Body of pancreas (tissue), 4 donors: ENCODE measurements around the gene BMPER. TPM values are rescaled to one million over a fixed set of nuclear protein-coding genes. Genes with fewer than 3 reads are reported as not detected.

Experiments
- ATAC-seq: fragments of 150-250 bp; one replicate; pipeline ENCODE4 v1.9.1; 2016
- DNase-seq, 4 donors: peaks; one replicate each; pipeline ENCODE4 v3.0.0-alpha.2; 2019
- H3K27ac ChIP-seq, 4 donors: fragments of 200-600 bp; sonication (generic); 1 replicate in 3 of 4; 2 replicates in 1 of 4; pipeline versions ENCODE4 v1.5.1 to v1.6.1; 2016 to 2019; ENCODE audit warnings: mild to moderate bottlenecking in 1 of 4, mixed read lengths in 1 of 4, moderate library complexity in 1 of 4
- H3K27me3 ChIP-seq, 2 donors: fragments of 200-600 bp; sonication (generic); one replicate each; pipeline ENCODE4 v1.6.0; 2016; ENCODE audit warnings: mild to moderate bottlenecking in 1 of 2
- H3K36me3 ChIP-seq, 2 donors: fragments of 200-600 bp; sonication (generic); replicated peaks in 1 of 2; 2 replicates each; pipeline ENCODE4 v1.5.1; 2016; ENCODE audit warnings: low read depth in 2 of 2; ENCODE audit not compliant: insufficient read depth in 1 of 2
- H3K4me1 ChIP-seq: fragments of 200-600 bp; sonication (generic); one replicate; pipeline ENCODE4 v1.6.0; 2016
- H3K4me3 ChIP-seq, 2 donors: fragments of 200-600 bp; sonication (generic); 1 replicate in 1 of 2; 2 replicates in 1 of 2; pipeline ENCODE4 v1.5.1; 2016 to 2019
- H3K9me3 ChIP-seq, 3 donors: fragments of 200-600 bp; sonication (generic); 1 replicate in 2 of 3; 2 replicates in 1 of 3; pipeline ENCODE4 v1.5.1; 2016
- CTCF ChIP-seq, 7 experiments: fragments of 450-650 bp in 4 of 7; fragments of 200-600 bp in 3 of 7; sonication (generic) in 3 of 7; IDR thresholded peaks; one replicate each; pipeline ENCODE4 v1.5.1; 2016 to 2019; ENCODE audit warnings: antibody characterized with exemption in 7 of 7
- POLR2A ChIP-seq, 3 donors: fragments of 450-650 bp; IDR thresholded peaks; one replicate each; pipeline ENCODE4 v1.6.1; 2016; ENCODE audit warnings: antibody characterized with exemption in 3 of 3, mild to moderate bottlenecking in 2 of 3
- WGBS, 2 donors: methylation state at CpG; one replicate each; pipeline ENCODE4 v1.1.5; 2017; 5-methylcytosine and 5-hydroxymethylcytosine counted together
- intact Hi-C: fragments of 100-400 bp; cut with DNase I; formaldehyde crosslinking; loops from one replicate; pipeline ENCODE4 v1.15.1; 2023
- total RNA-seq, 2 donors: library from RNA; depleted of rRNA; stranded (reverse); fragments of >200 nt; gene quantifications; one replicate each; pipeline ENCODE4 v1.1.0, GENCODE V29; 2016

Gene BMPER
- total RNA-seq, 2 donors from 2014 or later = 0.33 to 0.78 TPM

GRCh38 chr7:33918438-33919143 lies 13.3 kb downstream of the BMPER start:
- no peaks in the 10 kb centered on the region for H3K36me3 ChIP-seq
- TF ChIP-seq CTCF (IDR thresholded peaks at IDR 0.05) = no peak
- no peak for TF ChIP-seq POLR2A (IDR thresholded peaks at IDR 0.05)
- no peaks in the 10 kb centered on the region for H3K4me1 ChIP-seq
- ATAC-seq = no peak
- H3K27me3 ChIP-seq = no peaks in the 10 kb centered on the region
- no peak for DNase-seq
- H3K27ac ChIP-seq = no peak overlapping the region
- WGBS, 2 donors = 64 to 73% methylated on average over 3 of the region's 3 CpGs
- no peaks in the 10 kb centered on the region for H3K9me3 ChIP-seq
- H3K4me3 ChIP-seq = no peak overlapping the region
- intact Hi-C loops = no loop called here

DNA sequence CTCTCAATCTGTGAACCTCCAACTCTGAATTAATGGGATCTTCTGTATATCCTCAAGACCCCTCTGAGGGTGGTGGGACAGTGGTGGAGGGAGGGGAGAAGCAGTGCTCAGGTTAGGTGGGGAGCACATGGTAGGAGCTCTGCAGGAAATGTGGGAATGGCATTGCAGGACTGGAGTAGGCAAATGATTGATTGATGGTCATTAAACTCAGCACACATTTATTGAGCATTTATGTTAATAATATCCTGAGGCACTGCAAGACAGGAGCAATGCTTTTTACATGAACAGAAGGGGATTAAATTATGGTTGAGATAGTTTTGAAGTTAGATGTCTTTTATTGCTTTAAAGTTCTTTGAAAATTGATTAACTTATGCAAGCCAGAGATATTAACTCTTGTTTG lies 14.1 kb downstream of the BMPER start:
- TF ChIP-seq POLR2A (IDR thresholded peaks at IDR 0.05) = no peak
- TF ChIP-seq CTCF (IDR thresholded peaks at IDR 0.05) = no peak
- DNase-seq = no peak
- no peaks in the 10 kb centered on the region for H3K4me1 ChIP-seq
- H3K4me3 ChIP-seq = no peak overlapping the region
- H3K27ac ChIP-seq = no peak overlapping the region
- no peak for ATAC-seq
- H3K27me3 ChIP-seq = no peaks in the 10 kb centered on the region
- H3K9me3 ChIP-seq = no peaks in the 10 kb centered on the region
- intact Hi-C loops = no loop called here
- H3K36me3 ChIP-seq = no peaks in the 10 kb centered on the region

- TF ChIP-seq CTCF (IDR thresholded peaks at IDR 0.05) (no peak), POLR2A (IDR thresholded peaks at IDR 0.05) (no peak)
- Histone ChIP-seq H3K4me3 (no peak overlapping the region), H3K9me3 (no peaks in the 10 kb centered on the region), H3K36me3 (no peaks in the 10 kb centered on the region), H3K27ac (no peak overlapping the region), H3K4me1 (no peaks in the 10 kb centered on the region), H3K27me3 (no peaks in the 10 kb centered on the region)
- ATAC-seq (peak; percentile 30), DNase-seq (peak in 2 of 4 donors; percentile 18 to 25)
- WGBS, 2 donors = 67 to 75% methylated on average over 17 of the region's 17 CpGs
- intact Hi-C loops = no loop called here
Measured at GRCh38 chr7:33921216-33921938, 16.0 kb downstream of the BMPER start.

- no peaks in the 10 kb centered on the region for H3K36me3 ChIP-seq
- no peaks in the 10 kb centered on the region for H3K9me3 ChIP-seq
- ATAC-seq = peak; percentile 64
- WGBS, 2 donors = 78 to 83% methylated on average over 2 of the region's 2 CpGs
- H3K27ac ChIP-seq = no peak overlapping the region
- peak in 2 of 4 donors; percentile 14 to 36 for DNase-seq
- TF ChIP-seq POLR2A (IDR thresholded peaks at IDR 0.05) = no peak
- TF ChIP-seq CTCF (IDR thresholded peaks at IDR 0.05) = no peak
- no peak overlapping the region for H3K4me3 ChIP-seq
- H3K4me1 ChIP-seq = no peaks in the 10 kb centered on the region
- intact Hi-C loops = no loop called here
- H3K27me3 ChIP-seq = no peaks in the 10 kb centered on the region
Measured at GRCh38 chr7:33922820-33923219, 17.5 kb downstream of the BMPER start.
